DMS79 (cell line): ENCODE results near the gene POLD1.
"Not testable (repeated sequence)": the region's sequence is repeated elsewhere in the genome, so short reads cannot be mapped to it uniquely, and the experiment has no call there.

Experiments
- DNase-seq: peaks from one replicate; lab custom pipeline; 2025; lab: John Stamatoyannopoulos, UW

POLD1 gene

DNA sequence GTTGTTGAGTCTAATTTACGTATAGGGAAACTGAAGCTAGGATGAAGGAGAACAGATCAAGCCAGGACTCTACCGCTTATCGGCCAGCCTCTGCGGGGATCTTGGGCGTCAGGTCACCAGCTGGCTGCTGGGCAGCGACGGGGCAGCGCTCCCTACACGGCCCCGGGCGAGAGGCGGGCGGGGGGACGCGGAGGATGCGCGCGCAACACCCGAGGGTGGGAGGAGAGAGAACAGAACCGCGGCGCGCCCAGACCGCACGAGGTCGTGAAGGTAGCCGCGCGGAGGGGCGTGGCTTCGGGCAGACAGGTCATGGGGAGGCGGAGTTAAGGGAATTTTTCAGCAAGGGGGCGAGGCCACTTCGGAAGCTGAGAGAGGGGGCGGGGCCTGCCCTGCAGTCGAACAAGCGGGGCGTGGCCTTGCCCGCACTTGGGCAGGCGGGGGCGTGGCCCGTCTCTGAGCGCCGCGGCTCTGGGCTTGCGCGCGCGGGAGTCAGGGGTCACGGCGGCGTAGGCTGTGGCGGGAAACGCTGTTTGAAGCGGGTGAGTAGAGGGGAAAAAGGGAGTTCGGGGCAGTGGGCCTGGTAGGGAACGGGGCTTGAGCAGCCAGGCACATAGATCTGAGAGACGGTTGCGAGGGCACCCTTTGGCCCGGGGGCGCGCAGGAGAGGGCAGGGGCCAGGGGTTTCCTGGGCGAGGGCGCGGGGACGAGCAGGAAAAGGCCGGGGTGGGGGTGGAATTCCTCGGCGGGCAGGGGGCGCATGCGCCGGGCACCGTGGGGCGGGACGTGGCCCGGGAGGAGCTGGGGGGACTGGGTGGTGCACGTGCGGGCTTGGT lies at the start of gene POLD1:
POLD1 (plus strand) TSS at position 496 of the 833 bp plus-strand sequence. CDS start 14,505 bp downstream, outside the sequence.
- DNase-seq: peak; percentile 91

DNA sequence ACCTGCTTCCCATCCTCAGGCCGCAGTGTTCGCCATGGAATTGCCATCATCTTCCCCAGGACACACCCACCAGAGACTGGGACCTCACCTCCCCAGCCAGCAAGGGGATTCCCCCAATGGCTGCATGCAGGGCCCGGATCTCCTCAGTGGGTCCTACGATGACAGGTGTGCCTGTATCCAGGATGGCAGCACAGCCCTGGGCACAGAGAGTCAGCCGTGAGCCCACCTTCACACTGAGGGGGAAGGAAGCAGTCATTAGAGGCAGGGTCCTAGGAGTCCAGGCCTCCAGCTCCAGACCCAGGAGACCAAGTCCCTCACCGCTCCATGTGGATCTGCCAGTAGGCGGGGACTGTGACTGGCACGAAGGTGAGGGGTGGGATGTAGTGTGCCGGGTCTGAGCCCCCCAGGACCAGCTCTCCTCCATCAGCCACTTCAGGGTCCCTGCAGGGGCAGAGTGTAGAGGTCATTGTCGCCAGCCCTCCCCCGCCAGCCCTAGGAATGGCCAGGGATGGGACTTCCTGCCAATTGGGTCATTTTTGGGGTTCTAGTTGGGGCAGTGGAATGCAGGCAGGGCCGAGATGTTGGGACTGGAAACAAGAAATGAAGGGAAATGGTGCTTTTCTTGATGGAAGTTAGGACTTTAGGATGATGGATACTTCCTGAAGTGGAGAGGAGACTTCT lies 49.3 kb upstream of the POLD1 start:
- no peak for DNase-seq

DNA sequence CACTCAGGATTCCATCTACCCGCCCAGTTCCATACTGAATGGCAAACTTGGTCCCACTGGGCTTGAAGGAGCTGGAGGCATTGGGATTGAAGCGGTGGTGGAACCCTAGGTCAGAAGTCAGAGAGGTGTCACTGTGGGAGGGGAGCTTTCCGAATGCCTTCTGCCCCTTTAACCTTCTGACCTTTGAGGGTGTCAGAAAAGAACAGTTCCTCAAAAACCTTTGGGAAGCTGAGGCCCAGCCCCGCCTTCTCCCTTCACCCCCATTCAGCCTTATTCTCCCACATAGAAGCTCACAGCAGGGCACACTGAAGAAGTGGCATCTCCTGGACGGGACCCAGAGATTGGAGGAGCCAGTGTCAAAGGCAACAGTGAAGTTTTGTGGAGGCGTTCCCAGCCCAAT lies 47.1 kb upstream of the POLD1 start:
- DNase-seq: not testable (repeated sequence)

DNA sequence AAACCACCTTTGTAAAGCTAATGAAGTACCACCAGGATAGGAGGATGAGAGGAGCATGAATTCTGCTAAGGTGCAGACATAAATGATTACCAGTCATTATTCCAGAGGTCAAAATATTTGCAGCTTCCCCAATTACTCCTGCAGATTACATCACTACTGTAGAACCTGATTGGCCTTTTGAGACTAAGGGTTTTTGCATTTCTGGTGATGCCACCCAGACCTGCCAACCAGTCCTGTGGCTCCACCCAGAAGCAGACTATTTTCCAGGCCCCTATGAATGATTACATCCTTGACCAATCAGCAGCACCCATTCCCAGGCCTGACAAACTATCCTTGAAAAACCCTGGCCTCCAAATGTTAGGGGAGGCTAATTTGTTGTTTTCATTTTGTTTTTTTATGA lies 43.8 kb upstream of the POLD1 start:
- DNase-seq: no peak

DNA sequence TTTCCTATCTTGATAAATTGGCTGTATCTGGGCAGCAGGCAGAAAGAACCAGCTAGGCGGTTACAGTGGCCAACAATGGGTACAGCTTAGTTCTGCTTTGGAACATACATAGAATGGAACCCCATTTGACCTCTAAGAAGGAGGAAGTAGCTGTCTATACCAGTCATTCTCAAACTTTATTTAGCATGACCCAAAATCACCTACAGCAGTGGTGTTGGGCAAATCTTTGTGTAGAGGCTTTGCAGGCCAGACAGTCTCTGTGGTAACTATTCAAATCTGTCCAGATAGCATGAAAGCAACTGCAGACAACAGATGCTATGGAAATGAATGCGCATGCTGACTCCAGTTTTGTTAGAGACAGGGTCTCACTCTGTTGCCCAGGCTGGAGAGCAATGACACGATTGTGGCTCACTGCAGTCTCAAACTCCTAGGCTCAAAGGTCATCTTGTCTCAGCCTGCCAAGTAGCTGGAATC lies 43.0 kb upstream of the POLD1 start:
- no peak for DNase-seq

DNA sequence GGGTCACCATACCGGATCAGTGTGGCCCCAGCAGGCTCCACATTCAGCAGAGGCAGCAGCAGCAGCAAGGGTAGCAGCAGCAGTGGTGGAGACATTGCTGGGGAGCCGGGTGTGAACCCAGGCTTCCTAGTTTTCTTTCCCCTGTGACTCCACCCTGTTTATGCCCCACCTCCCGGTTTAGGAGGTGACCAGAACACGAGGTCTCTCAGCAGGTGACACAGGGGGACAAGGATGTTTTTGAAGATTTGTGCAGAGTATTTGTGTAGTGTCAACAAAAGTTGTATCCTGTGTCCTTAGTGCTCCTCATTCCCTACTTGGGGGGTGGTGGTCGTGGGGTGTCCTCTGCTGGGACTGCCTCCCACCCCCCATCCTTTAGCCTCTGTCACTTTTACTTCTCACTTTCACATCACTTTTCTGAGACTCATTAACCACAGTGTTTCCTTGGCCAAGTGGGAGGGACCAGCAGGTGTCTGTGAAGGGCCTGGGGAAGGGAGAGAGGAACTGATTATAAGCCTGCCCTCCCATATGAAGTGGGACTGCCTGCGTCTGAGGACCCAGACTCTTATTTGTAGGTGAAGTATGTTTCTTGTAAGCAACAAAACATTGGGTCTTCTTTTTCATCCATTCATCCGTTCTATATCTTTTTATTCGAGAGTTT lies 39.4 kb upstream of the POLD1 start:
- no peak for DNase-seq

DNA sequence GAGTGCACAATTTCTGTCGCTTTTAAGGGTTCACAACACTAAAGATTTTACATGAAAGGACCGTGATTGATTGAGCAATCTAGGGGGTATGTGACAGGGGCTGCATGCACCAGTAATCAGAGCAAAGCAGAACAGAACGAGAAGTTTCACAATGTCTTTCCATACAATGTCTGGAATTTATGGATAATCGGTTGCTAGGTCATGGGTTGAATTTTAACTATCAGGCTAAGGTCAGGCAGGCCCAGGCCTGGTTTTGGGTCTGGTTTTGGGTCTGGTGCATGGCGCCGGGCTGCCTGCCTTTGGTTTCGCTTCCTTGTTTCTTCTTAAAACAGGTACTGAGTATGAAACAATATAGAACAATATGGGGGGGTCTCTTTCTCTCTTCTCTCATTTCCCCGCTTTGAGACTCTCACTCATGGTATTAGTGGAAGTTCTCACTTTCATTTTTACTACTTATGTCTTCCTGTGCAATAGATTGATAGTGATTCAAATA lies 37.0 kb upstream of the POLD1 start:
- DNase-seq: not testable (repeated sequence)

DNA sequence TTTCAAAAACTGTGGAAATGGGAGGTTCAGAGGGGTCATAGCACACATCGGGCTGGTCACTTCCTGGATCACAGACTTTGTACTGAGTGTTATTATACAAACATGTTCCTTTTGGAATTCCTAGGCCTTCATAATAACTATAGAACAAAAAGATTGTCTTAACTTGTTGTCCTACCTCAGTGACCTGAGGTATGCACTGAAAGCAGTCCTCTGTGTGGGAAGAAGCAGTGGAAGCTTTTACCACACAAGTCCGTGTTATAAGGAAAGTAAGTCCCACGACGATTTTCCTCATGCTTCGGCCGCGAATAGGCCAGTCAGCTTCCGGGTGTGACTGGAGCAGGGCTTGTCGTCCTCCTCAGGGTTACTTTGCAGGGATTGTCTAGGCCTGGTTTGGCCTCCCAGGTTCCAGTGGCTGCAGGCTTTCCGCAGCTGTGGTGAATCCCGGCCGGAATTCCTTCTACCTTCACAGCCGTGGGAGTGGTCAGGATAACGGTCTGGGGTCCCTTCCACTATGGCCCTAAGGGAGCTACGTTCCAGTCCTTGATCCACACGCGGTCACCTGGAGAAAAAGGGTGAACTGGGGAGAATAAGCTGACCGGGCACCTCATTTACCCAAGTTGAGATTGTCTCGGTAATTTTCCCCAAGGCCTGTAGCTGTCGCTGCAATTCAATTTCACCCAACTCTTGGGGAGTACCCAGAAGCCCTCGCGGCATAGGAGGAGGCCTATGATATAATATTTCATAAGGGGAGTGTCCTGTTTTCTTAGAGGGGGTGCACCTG lies 34.7 kb upstream of the POLD1 start:
- no peak for DNase-seq

DNA sequence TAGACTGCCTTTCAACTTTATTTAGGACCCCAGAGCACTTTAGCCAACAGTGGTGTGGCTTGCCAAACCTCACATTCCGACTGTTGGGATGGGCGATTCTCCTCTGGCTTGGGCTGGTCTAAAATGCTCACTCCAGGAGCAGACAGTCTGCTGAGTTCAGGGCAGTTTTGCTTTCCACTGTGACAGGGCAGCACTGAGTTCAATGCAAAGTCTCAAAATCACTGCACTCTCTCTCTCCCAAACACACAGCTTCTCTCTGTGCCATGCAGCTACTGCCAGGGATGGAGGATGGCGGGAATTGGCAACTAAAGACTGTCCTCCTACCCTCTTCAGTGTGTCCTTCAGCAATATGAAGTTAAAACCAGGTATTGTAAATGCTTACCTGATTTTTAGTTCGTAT lies 31.9 kb upstream of the POLD1 start:
- no peak for DNase-seq

DNA sequence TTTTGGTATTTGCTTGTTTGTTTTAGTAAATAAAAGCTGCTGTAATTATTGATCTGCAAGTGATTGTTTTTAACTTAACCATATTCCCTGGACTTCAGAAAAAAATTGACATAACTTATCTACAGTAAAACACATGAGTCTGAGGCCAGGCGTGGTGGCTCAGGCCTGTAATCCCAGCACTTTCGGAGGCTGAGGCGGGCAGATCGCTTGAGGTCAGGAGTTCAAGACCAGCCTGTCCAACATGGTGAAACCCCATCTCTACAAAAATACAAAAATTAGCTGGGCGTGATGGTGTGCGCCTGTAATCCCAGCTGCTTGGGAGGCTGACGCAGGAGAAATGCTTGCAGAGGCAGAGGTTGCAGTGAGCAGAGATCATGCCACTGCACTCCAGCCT lies 30.7 kb upstream of the POLD1 start:
- not testable (repeated sequence) for DNase-seq

DNA sequence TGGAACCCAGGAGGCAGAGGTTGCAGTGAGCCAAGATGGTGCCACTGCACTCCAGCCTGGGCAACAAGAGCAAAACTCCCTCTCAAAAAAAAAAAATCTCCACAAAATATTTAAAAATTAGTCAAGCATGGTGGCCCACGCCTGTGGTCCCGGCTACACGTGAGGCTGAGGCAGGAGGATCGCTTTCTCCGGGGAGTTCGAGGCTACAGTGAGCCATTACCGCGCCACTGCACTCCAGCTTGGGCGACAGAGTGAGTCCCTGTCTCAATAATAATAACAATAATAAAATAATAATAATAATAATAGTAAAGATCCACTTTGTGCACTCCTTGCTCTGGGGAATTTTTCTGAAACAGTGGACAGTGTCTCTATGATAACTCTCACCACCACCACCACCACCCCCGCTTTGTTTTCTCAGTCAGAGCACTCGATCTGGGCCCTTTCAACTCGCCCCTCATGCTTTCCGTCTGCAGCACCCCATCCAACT lies 27.4 kb upstream of the POLD1 start:
- no peak for DNase-seq

DNA sequence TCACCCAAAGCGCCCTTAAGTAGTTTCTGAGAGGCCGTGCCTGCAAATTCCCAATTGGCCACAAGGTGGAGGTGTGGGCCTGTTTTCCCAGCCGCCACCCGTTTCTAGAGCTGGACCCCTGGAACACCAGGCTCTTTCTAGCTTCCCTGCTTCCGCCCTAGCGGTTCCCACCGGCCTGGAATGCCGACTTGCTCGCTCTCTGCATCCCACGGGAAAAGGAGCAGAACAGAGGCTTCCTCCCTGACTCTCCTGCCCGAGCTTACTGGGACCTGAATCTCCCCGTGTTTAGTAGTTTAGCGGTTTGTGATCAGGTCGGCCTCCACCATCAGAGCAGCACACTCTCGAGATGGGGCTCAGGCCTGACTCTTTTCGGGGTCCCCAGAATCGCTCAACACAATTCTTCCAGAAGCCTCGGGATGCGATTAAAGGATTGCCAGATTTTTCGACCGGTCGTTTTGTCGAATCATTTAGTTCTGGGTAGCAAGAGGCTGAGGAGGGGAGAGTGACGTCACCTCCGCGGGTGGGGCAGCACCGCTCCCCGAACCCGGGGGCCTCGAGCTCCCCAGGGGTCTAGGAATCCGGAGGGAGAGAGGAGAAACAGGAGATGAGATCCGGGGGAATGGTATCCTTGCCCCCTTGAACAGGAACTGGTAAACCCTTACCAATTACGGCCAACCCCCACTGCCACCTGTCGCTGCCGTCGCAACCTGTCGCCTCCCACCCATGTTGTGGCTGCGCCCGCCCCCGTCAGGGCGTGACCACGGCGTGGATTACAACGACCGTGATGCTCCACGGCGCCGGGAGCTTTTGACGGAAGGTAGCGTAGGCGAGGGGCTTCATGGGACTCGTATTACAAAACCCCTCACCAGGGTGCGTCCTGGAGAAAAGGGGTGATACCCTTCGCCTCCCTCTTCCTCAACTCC lies 26.7 kb upstream of the POLD1 start:
- DNase-seq: peak; percentile 83

DNA sequence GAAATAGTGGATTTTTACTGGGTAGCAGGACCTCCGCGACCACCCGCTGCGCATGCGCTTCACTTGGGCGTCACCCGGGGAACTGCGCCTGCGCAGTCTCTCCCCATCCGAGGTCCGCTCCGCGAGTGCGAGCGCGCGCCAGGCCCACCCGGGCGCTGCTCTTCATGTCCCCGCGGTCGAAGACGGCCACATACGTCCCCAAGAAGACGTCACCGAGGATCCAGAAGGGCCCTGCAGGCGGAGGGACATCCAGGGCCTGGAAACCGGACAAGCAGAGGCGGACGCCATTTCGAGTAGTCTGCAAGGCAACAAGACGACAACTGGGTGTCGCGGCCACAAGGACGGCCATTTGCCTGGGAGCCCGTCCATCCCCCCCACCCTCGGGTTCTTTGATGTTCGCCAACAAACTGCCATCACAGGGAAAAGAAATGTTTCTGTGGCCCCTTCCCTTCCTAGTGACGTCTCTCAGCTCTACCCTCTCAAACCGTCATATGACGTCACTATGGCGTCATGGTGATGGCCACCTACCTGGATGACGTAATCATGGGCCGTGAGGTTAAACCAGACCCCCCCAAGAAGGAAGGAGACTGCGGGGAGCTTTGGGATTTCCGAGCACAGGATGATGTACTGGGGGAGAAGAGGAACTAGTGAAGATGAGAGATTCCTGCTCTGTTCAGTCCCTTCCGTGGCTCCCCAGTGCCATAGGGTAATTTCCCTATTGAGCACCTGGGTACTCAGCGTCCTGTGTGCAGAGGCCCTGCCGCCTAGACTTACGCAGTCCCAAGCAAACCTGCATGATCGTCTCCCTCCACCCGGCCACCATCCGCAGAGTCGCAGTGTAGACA lies 25.4 kb upstream of the POLD1 start:
- peak; percentile 75 for DNase-seq

DNA sequence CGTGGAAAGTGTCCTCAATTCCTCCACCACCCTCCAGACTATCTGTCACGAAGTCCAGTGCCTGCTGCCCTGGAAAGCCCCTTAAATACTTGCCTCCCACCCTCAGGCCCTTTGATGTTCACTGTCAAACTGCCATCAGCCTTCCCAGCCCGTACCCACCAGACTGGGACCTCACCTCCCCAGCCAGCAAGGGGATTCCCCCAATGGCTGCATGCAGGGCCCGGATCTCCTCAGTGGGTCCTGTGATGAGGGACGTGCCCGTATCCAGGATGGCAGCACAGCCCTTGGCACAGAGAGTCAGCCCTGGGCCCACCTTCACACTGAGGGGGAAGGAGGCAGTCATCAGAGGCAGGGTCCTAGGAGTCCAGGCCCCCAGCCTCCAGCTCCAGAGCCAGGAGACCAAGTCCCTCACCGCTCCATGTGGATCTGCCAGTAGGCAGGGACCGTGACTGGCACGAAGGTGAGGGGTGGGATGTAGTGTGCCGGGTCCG lies 24.8 kb upstream of the POLD1 start:
- DNase-seq: no peak

DNA sequence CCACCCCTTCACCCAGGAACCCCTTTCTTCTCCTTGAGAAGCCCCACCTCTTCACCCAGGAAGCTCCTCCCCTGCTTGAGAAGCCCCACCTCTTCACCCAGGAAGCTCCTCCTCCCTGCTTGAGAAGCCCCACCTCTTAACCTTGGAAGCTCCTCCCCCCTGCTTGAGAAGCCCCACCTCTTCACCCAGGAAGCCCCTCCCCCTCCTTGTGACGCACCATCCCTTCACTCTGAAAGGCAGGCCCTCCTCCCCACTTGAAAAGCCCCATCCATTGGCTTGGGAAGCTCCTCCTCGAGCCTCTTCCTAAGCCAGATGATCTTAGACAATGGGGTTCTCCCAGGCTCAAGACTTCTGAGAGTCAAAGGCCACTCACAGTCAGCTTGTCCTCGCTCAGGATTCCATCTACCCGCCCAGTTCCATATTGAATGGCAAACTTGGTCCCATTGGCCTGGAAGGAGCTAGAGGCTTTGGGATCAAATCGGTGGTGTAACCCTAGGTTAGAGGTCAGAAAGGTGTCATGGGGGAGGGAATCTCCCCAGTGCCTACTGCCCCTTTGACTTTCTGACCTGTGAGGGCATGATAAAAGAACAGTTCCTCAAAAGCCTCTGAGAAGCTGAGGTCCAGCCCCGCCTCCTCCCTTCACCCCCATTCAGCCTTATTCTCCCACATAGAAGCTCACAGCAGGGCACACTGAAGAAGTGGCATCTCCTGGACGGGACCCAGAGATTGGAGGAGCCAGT lies 22.7 kb upstream of the POLD1 start:
- DNase-seq: no peak

DNA sequence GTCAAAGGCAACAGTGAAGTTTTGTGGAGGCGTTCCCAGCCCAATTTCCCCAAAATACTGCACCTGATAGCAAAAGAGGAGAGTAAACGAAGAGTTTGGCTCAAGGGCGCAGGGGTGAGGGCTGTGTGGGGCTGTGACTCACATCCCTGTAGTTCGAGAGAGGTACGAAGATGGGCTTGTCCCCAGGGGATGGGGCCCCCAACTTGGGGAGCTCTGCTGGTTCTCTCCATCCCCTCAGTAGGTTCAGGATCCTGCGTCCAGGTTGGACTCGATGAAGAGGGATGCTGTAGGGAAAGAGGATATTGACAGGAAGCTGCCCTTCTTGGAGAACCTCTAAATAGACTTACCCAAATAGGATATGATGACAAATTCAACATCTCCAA lies 22.1 kb upstream of the POLD1 start:
- DNase-seq: no peak

DNA sequence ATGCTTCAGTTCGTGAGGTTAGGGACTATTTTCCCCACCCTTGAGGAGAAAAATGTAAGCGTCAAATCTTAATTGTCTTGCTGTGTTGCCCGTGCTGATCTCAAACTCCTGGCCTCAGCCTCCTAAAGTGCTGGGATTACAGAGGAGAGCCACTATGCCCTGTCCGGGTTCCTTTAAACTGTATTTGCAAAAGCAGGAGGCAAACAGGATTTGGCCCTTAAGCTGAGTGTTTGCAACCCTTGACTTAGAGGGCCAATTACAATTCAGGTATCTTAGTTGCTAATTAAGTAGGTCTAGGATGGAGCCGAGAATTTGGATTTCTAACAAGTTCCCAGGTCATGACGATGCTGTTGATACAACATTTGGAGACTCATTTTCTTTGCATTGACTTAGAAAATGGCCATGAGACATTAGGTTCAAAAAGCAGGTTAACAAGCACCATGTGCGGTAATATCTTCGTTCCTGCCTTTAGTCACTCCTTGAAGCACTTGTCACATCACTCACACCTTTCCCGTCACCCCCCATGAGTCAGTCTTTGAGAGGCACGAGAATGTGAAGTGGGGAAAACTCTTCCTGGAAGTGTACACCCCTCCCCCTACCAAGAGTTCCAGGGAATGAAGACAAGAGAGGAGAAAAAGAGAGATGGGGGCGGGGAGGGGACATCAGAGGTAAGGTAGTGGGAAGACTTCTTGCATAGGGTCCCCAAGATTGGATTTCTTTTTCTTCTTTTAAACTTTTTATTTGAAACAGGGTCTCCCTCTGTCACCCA lies 21.3 kb upstream of the POLD1 start:
- no peak for DNase-seq
